ENCODE measurements around the gene MSL3B.

The MSL3B gene

DNA sequence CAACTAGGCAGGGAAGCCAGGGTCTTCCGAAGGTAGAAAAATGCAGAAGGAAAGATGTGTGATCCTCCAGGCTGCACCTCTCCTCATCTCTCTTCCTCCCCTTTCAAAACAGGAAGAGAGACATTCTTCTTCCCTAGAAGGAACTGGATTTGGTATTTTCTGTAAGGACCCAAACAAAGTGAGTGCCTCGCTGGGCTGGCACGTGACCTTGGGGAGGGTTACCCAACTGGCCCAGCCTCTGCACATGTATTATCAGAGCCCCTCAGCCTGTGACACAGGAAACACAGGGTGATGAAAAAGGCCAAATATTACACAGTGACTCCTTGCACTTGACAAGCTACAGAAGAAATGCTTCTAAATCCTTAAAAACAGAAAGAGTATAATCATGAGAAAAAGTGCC, 16.1 kb downstream of the MSL3B start:
- DNase-seq = no peak

DNA sequence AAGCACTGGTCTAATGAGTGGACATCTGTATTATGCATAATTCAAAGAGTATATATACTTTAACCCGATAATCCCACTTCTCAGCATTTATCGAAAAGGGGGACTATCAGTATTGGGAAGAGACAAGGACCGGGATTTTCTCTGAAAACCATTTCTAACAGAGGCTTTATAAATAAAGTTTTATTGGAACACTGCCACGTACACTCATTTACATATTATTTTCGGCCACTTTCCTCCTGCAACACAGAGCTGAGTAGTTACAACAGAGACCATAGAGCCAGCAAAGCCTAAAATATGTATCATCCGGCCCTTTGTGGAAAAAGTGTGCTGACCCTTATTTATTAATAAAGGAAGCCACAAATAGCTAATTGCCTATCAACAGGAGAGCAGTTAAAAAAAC, 17.0 kb downstream of the MSL3B start:
- DNase-seq = no peak

DNA sequence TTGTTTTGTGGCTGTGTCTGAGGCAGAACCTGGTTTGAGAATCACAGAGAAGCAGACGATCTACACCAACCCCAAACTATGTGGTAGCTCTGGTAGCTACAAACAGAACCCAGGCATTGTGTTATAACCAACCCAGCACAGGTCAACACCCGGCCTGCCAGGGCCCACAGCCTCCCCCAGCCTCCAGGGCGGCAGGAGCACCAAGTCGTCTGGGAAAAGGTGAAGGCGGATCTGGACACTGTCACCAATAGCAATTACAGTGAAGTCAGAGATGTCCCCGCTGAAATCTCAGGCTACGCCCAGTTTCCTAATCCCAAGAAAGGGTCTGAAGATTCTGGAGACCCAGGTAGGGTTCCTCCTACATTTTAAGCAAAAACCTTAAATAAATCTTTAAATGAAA, 17.4 kb downstream of the MSL3B start:
- no peak for DNase-seq

GRCh38 chr2:233849607-233850271, 18.4 kb downstream of the MSL3B start:
- no peak for DNase-seq

GRCh38 chr2:233848276-233848675, 19.9 kb downstream of the MSL3B start:
- DNase-seq = no peak

DNA sequence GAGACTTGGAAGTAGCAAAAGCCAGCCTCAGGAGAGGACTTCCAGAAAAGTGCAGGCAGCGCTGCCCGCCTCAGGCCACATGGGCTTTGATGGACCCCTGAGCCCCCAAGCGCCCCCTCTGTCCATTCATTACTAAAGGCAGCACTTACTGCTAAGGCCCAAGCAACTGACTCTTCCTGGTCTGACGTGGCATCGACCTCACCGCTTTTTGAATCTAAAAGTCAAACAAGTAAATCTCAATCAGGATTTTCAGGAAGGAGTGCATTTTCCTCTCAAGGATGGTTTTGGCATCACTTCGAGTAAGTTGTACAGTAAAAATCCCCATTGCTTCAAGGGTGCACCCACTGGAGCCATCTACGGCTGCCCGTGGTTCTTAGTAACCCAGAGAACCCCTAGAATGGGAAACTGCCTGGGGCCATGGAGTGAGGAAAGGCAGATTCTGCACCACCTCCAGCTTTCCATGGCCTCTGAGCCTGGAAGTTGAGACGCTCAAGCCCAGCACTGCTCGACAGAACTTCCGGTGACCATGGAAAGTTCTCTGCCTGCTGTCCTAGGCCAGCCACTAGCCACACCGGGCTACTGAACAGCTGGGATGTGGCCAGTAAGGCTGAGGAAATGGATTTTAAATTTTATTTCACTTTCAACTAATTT, 20.8 kb downstream of the MSL3B start:
- no peak for DNase-seq

- DNase-seq = no peak
Measured at GRCh38 chr2:233846387-233847247, 21.6 kb downstream of the MSL3B start.

DNA sequence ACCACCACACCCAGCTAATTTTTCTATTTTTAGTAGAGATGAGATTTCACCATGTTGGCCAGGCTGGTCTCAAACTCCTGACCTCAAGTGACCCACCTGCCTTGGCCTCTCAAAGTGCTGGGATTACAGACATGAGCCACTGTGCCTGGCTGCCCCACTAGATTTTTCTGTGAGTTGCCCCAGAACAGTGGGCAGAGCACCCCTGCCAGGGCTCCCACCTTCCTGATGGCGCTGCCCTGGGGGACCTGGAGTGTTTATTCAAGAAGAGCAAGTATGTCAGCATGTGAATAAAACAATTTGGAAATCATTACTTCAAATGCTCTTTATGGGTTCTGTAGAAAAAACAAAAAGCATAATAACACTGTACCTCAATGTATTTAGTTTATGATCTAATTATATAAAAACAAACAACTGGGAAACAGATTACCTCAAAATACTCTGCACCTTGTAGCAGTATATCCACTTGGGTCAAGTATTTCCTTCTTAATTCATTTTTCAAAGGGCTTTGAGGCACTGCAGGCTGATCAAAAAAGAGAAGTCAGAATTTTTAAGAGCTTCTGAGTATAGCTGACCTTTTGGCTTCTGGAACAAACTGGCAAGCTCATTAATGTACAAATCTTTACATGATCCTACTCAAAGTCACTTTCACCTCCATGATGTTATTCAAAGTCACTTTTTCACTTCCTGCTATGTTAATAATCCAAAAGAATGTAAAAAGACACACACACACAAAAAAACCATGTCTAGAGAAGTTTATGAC, 22.7 kb downstream of the MSL3B start:
- no peak for DNase-seq

DNA sequence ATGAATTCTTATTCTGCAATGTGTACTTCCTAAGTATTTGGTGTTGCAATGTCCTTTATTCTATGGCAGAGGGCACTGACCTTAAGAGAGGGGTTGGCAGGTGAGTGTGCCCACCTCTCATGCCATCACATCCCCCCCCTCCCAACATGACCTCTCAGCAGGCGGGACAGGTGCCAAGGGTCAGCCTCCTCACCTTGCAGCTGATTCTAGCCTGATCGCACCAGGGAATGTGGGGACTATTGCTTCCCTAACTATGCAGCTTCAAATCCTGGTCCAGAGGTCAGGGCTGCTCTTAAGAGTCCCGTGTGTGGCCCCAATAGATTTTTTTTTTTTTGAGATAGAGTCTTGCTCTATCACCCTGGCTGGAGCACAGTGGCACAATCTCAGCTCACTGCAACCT, 23.4 kb downstream of the MSL3B start:
- DNase-seq = no peak

- no peak for DNase-seq
Measured at GRCh38 chr2:233844064-233844807, 23.9 kb downstream of the MSL3B start.

GRCh38 chr2:233841183-233841582, 27.0 kb downstream of the MSL3B start:
- no peak for DNase-seq

DNA sequence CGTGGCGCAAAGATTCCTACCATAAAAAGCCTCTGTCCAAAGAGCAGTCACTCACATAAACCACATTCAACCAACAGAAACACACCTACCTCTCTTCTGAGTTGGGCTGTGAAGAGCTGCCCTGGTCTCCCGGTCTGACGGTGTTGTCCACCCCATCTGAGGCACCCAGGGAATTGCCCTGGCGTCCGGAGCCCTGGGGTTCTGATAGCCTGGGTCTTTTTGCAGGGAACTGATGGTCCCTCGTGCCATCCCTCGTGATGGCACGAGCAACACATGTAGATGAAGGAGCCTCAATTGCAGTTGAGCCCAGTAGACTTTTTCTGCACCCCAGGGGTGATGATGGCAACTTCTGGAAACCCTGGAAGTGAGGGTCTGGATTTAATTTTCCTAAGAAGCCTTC, 27.7 kb downstream of the MSL3B start:
- DNase-seq = no peak

GRCh38 chr2:233839447-233839820, 28.8 kb downstream of the MSL3B start:
- DNase-seq = no peak

DNA sequence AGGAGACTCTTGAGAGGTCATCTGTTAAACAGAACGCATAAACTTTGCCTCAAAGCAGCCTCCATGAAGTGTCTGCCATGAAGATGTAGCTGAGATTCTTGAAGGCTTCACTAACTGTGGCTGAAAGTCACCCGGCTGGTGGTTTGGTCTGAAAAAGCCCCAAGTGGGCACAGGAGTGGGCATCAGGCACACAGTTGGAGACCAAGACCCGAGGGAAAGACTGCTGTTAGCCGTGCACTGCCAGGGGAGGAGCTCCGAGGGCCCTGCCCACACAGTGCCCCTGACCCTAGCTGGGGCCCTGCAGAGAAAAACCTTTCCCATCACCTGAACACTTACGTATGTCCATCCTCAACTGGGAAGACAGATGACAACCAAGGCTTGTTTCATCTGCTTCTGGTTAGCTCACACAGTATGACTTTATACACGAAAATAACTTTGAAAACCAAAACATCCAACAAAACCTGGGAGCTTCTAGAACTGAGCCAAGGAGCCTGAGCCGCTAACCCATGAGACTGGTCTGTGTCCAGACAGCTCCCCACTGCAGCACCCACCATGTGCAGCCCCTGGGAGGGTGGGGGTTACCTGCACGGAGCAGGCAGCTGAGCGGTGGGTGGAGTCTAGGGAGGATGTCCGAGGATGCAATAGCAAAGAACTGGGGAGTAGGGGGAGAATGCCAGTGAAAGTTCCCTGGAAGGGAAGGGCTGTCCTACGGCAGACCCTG, 29.3 kb downstream of the MSL3B start:
- no peak for DNase-seq

- no peak for DNase-seq
Measured at GRCh38 chr2:233838251-233838650, 29.9 kb downstream of the MSL3B start.

GRCh38 chr2:233837694-233838229, 30.4 kb downstream of the MSL3B start:
- DNase-seq = no peak

DNA sequence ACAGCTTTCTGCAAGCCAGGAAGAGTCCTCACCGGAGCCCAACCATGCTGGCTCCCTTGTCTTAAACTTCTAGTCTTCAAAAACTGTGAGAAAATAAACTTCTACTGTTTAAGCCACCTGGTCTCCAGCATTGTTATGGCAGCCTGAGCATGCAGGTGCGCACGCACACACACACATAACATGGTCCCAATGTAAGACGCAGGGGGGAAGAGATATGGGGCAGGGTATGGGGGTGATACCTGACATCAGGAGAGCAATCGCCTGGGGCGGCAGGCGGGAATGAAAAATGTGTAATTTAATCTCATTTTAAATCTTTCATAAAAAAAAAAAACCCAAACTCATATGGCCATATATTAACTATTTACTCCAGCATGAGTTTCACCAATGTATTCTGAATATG, 31.8 kb downstream of the MSL3B start:
- no peak for DNase-seq

- DNase-seq = no peak
Measured at GRCh38 chr2:233835230-233836186, 32.7 kb downstream of the MSL3B start.

DNA sequence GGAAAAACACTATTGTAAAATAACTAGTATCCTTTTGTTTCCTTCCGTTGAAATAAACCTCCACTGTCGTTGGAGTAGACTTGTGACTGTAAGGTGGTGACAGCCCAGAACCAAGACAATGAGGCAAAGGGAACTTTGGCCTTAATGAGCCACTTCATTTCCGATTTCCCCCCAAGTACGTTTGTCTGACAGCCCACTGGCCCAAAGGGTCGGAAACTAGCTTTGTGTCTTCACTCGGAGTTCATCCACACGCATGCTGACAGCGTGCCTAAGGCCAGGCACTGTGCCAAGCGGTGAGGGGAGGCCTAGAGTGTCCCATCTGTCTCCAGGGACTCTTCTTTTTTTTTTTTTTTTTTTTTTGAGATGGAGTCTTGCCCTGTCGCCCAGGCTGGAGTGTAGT, 34.8 kb downstream of the MSL3B start:
- DNase-seq = no peak

DNA sequence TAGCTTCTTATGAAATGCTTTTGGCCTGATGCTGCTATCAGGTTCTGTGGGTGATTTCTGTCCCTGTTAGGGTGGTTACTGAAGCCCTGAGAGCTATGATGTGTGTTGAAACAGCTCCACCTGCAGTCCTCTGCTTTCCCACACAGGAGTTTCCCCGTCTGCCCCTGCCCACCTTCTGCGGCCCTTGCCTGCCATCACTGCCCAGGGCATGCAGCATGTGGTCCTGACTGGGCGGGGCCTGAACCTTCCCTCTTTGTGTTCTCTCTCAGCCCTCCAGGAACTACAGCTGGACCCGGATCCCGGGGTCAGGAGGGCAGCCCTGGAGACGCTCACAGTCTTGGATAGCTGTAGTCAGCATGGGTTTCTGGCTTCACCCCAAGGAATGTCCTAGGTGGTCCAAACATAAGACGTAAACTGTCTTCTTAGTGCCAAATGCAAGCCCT, 35.3 kb downstream of the MSL3B start:
- peak in 1 of 2 donors; percentile 18 for DNase-seq
